Activated naive CD4-positive, alpha-beta T cell treated with anti-CD3 and anti-CD28 coated beads, Interleukin-2, amount 10 ng/mL, durations not matched to agents 5 hours and 36 hours (primary cell): ENCODE results near the gene SPACA4. TPM values are rescaled to one million over a fixed set of nuclear protein-coding genes. Genes with fewer than 3 reads are reported as not detected.

Experiments
- total RNA-seq, 2 experiments: library from RNA; stranded (reverse); gene quantifications; one replicate each; pipeline ENCODE4 v1.2.3, GENCODE V29; 2021

Gene SPACA4, protein sequence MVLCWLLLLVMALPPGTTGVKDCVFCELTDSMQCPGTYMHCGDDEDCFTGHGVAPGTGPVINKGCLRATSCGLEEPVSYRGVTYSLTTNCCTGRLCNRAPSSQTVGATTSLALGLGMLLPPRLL
- total RNA-seq, result not detected

GRCh38 chr19:48606463-48607358 lies at the start of gene SPACA4:
Gene SPACA4, plus strand, starts transcription at chr19:48606742. Its CDS starts 237 bp downstream, at chr19:48606979.

DNA sequence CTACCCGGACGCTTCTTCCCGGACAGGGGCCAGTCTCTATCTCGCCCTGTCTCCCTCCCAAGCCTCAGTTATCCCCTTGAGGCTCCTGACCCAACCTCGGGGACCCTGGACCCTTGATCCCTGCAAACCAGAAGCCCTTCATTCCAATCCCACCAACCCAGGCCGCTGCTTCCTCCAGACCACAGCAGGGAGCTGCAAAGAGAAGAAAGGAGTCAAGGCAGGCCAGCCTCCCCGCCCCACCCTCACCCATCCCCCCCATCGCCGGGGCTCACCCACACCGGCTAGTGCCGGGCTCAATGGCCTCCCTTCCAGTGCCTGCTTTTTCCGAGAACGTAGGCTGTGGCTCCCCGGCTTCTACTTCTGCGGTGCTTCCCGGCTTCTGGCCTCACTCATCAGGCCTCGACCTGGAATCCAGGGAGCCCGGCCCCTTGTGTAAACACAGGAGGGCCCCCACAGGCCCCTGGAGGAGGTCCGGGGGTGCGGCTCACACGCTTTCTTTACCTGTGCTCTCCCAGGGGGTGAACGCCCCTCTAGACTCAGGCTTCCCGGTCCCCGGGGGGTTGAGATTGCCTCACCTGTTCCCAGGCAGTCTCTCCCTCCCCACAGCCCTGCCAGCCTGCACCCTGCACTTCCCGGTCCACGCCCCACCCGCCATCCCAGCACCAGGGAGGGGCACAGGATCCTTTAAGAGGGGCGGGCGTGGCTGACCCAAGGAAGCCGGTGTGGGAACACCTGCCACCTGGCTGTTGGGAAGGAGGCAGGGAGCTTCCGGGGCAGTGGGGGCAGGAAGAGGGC lies 8.1 kb downstream of the SPACA4 start, which contains the start of gene FAM83E:
Gene FAM83E (minus strand): TSS at position 641 of the 795 bp plus-strand sequence. CDS start 1,704 bp downstream, outside the sequence.

GRCh38 chr19:48618916-48619691 lies 12.6 kb downstream of the SPACA4 start, which contains the start of the genes RPL18 and SPHK2:
Gene RPL18, minus strand, starts transcription at chr19:48619178. Its CDS starts 35 bp downstream, at chr19:48619143.
Gene SPHK2, plus strand, starts transcription at chr19:48619506. Its CDS starts 1,009 bp downstream, at chr19:48620515.

DNA sequence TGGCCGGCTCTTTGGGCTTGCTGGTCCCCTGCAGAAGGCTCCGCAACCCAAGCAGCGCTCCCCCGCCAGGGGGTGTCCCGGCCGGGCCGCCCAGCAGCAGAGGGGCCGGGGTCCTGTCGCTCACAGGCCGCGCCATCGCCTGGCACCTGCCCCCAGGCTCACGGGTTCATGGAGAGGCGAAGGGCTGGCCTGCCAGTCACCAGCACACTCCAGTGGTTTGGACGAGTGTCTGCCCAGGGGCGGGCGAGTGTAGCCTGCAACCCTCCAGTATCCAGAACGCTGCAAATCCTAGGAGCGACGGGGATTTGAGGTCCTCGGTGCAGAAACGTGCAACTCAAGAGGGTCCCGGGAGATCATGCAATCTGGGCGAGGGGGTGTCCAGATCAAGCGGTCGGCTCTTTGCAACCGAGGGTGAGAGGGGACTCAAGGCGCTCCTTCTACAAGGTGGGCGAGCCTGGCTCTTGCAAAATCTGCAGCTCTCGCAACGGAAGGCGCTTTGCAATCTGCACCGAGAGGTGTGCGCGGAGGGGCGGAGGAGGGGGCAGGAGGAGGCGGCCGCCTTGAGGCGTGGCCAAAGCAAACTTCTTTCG lies 30.4 kb downstream of the SPACA4 start, which contains the start of gene DBP:
Gene DBP (minus strand): TSS at position 521 of the 590 bp plus-strand sequence. CDS start 385 bp downstream, at position 136.

DNA sequence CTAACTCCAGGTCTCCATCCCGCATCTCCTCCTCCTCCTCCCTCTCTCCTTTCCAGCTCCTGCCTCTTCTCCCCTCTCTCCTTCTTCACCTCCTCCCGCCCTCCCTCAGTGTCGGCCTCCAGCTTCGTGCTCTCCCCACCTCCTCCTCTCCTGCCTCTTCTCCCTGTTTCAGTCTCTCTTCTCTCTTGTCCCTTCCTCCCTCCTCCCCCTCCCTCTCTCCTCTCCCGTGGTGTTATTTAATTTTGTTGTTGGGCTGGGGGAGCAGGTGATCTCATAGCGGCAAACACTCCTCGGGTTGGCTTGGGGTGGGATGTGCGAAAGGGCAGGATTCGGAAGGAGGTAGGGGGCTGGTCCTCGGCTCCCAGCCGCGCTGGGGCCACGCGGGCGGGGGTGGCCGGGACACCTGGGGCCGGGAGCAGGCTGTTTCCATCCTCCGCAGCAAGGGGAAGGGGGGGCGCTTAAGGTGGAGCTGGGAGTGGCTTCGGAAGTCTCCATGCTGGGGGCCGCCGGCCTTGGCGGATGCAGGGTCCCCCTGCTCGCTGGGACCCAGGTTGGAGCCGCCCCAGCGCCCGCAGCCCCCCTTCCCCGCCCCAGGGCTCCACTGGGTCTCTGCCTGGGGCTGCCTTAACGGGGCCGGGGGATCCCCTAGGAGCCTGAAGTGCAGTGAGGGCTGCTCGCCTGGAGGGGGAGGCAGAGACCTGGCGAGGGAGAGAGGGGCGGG lies 39.6 kb downstream of the SPACA4 start, which contains the start of gene CA11:
Gene CA11 (minus strand): TSS at position 187 of the 721 bp plus-strand sequence. CDS start 555 bp downstream, outside the sequence.

Other genes with a start within 250 kb of the SPACA4 start
- 10 to 100 TPM; 17.0 to 19.1 TPM for gene TMEM143, start 242.8 kb upstream of the SPACA4 start, total RNA-seq
- not detected for gene SYNGR4, start 242.4 kb upstream of the SPACA4 start, total RNA-seq
- gene KDELR1, start 215.2 kb upstream of the SPACA4 start, total RNA-seq, result 10 to 100 TPM; 71.5 to 76.1 TPM
- gene GRIN2D, start 213.1 kb upstream of the SPACA4 start, total RNA-seq, result under 1 TPM; 0.05 to 0.08 TPM
- 10 to 100 TPM; 28.4 to 29.9 TPM for gene GRWD1, start 160.8 kb upstream of the SPACA4 start, total RNA-seq
- gene KCNJ14, start 151.2 kb upstream of the SPACA4 start, total RNA-seq, result under 1 TPM; 0.71 to 0.75 TPM
- 10 to 100 TPM; 62.3 to 66.6 TPM for gene CYTH2, start 137.4 kb upstream of the SPACA4 start, total RNA-seq
- 1 to 10 TPM; 5.7 to 7.5 TPM for gene LMTK3, start 94.9 kb upstream of the SPACA4 start, total RNA-seq
- under 1 TPM in 1 of 2 experiments, not detected in 1; 0.17 TPM for gene SULT2B1, start 54.6 kb upstream of the SPACA4 start, total RNA-seq
- 1 to 10 TPM; 1.2 to 2.1 TPM for gene FAM83E, start 8.3 kb downstream of the SPACA4 start, total RNA-seq
- gene RPL18, start 12.4 kb downstream of the SPACA4 start, total RNA-seq, result 1,000 to 10,000 TPM; 2,122 to 2,183 TPM
- gene SPHK2, start 12.8 kb downstream of the SPACA4 start, total RNA-seq, result 10 to 100 TPM; 26.6 to 30.6 TPM
- gene DBP, start 30.6 kb downstream of the SPACA4 start, total RNA-seq, result 10 to 100 TPM; 25.8 to 27.4 TPM
- gene CA11, start 39.4 kb downstream of the SPACA4 start, total RNA-seq, result 10 to 100 TPM; 10.7 to 11.5 TPM
- 1 to 10 TPM; 1.2 to 1.3 TPM for gene NTN5, start 66.3 kb downstream of the SPACA4 start, total RNA-seq
- gene FUT2, start 89.2 kb downstream of the SPACA4 start, total RNA-seq, result not detected
- gene MAMSTR, start 113.0 kb downstream of the SPACA4 start, total RNA-seq, result 1 to 10 TPM; 1.1 to 1.4 TPM
- gene RASIP1, start 133.9 kb downstream of the SPACA4 start, total RNA-seq, result under 1 TPM; 0.14 to 0.15 TPM
- not detected for gene IZUMO1, start 140.2 kb downstream of the SPACA4 start, total RNA-seq
- gene FUT1, start 145.9 kb downstream of the SPACA4 start, total RNA-seq, result under 1 TPM; 0.12 to 0.28 TPM
- not detected for gene FGF21, start 148.8 kb downstream of the SPACA4 start, total RNA-seq
- 10 to 100 TPM; 38.5 to 41.2 TPM for gene BCAT2, start 204.3 kb downstream of the SPACA4 start, total RNA-seq
- under 1 TPM; 0.35 to 0.82 TPM for gene HSD17B14, start 229.7 kb downstream of the SPACA4 start, total RNA-seq